ENCODE measurements around the gene GP1BA. TPM values are rescaled to one million over a fixed set of nuclear protein-coding genes. Genes with fewer than 3 reads are reported as not detected.

The GP1BA gene
- total RNA-seq, 1 donor from 2014 or later = not detected

DNA sequence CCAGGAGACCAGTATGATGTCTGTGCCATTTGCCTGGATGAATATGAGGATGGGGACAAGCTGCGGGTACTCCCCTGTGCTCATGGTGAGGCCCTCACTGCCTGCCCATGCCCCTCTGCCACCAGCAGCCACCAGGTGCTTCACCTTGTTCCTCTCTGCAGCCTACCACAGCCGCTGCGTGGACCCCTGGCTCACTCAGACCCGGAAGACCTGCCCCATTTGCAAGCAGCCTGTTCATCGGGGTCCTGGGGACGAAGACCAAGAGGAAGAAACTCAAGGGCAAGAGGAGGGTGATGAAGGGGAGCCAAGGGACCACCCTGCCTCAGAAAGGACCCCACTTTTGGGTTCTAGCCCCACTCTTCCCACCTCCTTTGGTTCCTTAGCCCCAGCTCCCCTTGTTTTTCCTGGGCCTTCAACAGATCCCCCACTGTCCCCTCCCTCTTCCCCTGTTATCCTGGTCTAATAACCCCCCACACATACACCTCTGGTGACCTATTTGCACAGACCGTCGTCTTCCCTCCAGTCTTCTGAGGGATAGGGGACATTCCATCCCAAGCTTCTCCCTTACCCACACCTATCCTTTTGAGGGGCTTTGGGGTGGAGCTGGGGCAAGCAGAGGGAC is 12.6 kb downstream of the GP1BA start:
- peaks cover 76% of the 10 kb centered on the region for H3K36me3 Mint-ChIP-seq (ENCODE audit: low read depth)
- no peaks in the 10 kb centered on the region for H3K27me3 Mint-ChIP-seq (ENCODE audit: low read depth)
- peak overlapping the region; percentile 92 for H3K27ac Mint-ChIP-seq
- DNase-seq (ENCODE audit: low spot score) = no peak
- intact Hi-C loops (cut with micrococcal nuclease) = loop anchor here (2.0 to 10.0 kb wide), 2 partner anchors 36 to 580 kb away; partner anchors contain the start of gene UBE2G1
- no peaks in the 10 kb centered on the region for H3K9me3 Mint-ChIP-seq
- H3K4me1 Mint-ChIP-seq (ENCODE audit: low read depth) = peaks cover 52% of the 10 kb centered on the region
- peak overlapping the region; percentile 100 for H3K4me3 Mint-ChIP-seq (ENCODE audit: low read depth)

DNA sequence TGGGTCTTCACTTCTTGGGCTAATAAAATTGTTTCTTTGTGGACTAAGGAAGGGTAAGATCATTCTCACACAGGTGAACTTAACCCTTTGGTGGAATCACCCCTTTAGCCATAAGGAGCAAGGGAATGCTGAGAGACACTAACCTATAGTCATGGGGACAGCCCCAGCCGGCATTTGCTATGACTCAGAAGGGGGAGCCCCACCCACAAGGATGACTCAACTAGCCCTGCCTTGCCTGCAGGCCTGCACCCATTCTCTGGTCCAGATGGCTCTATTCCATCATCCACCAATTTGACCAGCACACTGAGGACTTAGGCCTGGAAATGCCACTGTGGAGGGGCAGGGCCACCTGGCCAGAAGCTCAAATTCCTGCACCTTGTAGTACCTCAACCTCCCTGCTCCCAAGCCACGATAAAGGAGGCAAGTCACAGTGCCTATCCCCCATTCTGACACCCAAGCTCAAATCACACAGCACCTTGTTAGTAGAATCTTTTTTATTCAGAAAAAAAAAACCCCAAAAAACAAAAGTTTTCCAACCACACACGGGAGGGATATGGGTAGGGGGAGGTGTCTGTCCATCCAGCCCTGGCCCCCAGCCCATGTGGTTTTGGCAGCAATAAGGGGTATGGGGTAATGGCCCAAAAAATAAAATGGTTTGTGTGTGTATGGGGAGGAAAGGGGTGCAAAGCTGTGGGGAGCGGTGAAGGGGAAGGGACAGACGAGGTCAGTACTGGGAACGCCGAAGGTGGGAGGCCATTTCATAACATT is 13.3 kb downstream of the GP1BA start:
- H3K27ac Mint-ChIP-seq = peak overlapping the region; percentile 92
- peak; percentile 76 for DNase-seq (ENCODE audit: low spot score)
- no peaks in the 10 kb centered on the region for H3K27me3 Mint-ChIP-seq (ENCODE audit: low read depth)
- peak overlapping the region; percentile 100 for H3K4me3 Mint-ChIP-seq (ENCODE audit: low read depth)
- no peaks in the 10 kb centered on the region for H3K9me3 Mint-ChIP-seq
- intact Hi-C loops (cut with micrococcal nuclease) = loop anchor here (2.0 to 10.0 kb wide), 2 partner anchors 37 to 581 kb away; partner anchors contain the start of gene UBE2G1
- H3K4me1 Mint-ChIP-seq (ENCODE audit: low read depth) = peaks cover 52% of the 10 kb centered on the region
- peaks cover 72% of the 10 kb centered on the region for H3K36me3 Mint-ChIP-seq (ENCODE audit: low read depth)

DNA sequence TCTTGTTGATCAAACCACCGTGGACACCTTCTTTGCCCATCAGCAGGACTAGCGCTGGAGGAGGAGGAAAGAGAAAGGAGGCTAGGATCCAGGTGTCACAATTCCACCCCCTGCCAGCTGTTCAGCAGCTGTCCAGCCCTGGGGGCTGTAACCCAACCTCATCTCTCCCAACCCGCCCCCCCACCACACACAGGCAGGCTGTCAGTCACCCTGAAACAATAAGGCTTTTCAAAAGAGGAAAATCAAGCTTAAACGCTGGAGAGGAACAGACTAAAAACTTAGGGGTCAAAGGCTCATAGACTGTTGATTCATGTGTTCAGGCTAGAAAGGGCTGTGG is 13.8 kb downstream of the GP1BA start:
- H3K36me3 Mint-ChIP-seq (ENCODE audit: low read depth) = peaks cover 66% of the 10 kb centered on the region
- peaks cover 56% of the 10 kb centered on the region for H3K4me1 Mint-ChIP-seq (ENCODE audit: low read depth)
- intact Hi-C loops (cut with micrococcal nuclease) = loop anchor here (2.0 to 10.0 kb wide), 2 partner anchors 37 to 581 kb away; partner anchors contain the start of gene UBE2G1
- DNase-seq (ENCODE audit: low spot score) = no peak
- H3K9me3 Mint-ChIP-seq = no peaks in the 10 kb centered on the region
- H3K4me3 Mint-ChIP-seq (ENCODE audit: low read depth) = peak overlapping the region; percentile 100
- H3K27me3 Mint-ChIP-seq (ENCODE audit: low read depth) = no peaks in the 10 kb centered on the region
- peak overlapping the region; percentile 95 for H3K27ac Mint-ChIP-seq

- peaks cover 61% of the 10 kb centered on the region for H3K36me3 Mint-ChIP-seq (ENCODE audit: low read depth)
- DNase-seq (ENCODE audit: low spot score) = no peak
- intact Hi-C loops (cut with micrococcal nuclease) = loop anchor here (10.0 kb wide), 1 partner anchor 582 kb away; the partner anchor contains the start of gene UBE2G1
- H3K4me3 Mint-ChIP-seq (ENCODE audit: low read depth) = peak overlapping the region; percentile 100
- no peaks in the 10 kb centered on the region for H3K27me3 Mint-ChIP-seq (ENCODE audit: low read depth)
- H3K27ac Mint-ChIP-seq = peak overlapping the region; percentile 95
- no peaks in the 10 kb centered on the region for H3K9me3 Mint-ChIP-seq
- H3K4me1 Mint-ChIP-seq (ENCODE audit: low read depth) = peaks cover 56% of the 10 kb centered on the region
Measured at GRCh38 chr17:4946312-4946976, 14.4 kb downstream of the GP1BA start.

DNA sequence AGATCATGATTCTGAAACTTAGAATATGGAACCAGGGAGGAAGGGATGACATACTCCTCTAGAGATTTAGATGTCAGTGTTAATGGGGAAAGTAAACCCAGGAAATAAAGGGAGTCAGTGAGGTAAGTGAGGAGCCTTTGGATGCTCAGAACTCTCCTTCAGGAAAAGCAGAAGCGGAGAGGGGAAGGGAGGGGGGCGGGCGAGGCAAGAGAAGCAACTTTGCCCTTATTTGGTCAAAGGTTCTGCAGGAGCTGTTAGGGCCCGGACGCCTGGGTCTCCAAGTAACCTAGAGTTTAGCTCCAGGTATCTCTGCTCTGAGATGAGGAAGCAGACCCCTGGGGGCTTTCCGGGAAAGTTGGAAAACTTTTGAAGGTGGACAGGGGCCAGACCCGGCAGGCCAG is 14.9 kb downstream of the GP1BA start:
- intact Hi-C loops (cut with micrococcal nuclease) = loop anchor here (10.0 kb wide), 1 partner anchor 582 kb away; the partner anchor contains the start of gene UBE2G1
- DNase-seq (ENCODE audit: low spot score) = no peak
- Mint-ChIP-seq H3K4me1 (ENCODE audit: low read depth) (peaks cover 51% of the 10 kb centered on the region), H3K36me3 (ENCODE audit: low read depth) (peaks cover 55% of the 10 kb centered on the region), H3K4me3 (ENCODE audit: low read depth) (peak overlapping the region; percentile 100), H3K27me3 (ENCODE audit: low read depth) (no peaks in the 10 kb centered on the region), H3K27ac (peak overlapping the region; percentile 95), H3K9me3 (no peaks in the 10 kb centered on the region)

DNA sequence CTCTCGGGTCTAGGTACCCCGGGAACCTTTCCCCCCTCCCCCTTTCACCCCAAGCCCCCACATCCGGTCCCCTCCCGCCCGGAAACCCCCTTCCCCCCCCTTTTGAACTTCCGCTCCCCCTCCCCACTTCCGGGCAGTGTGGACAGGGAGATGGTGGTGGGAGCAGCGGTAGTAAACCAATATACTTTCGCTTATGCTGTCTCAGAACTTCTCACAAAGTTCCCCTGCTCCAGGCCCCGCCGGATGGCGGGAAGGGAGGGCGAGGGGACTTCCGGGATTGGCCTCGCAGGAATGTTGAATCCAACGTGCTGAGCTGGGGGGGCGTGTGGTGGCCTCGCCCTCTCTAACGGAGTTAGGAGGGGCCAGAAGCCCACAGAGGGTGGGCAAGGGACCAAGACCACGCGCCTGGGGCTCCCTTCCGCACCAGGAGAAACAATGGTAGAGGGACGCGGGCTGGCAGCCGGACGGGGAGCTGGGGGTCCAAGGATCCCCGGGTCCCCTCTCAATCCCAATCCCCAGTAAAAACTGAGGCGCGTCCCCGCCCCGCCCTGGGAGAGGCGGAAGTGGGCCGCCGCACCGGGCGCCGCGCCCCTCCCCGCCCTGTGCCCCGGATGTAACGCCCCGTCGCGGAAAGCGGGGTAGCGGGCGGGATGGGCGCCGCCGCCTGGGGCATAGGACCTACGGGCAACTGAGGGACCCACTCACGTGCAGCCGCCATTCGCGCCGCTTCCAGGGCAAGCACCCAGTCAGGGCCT is 15.5 kb downstream of the GP1BA start:
- no peaks in the 10 kb centered on the region for H3K27me3 Mint-ChIP-seq (ENCODE audit: low read depth)
- H3K27ac Mint-ChIP-seq = peak overlapping the region; percentile 95
- H3K36me3 Mint-ChIP-seq (ENCODE audit: low read depth) = peaks cover 50% of the 10 kb centered on the region

DNA sequence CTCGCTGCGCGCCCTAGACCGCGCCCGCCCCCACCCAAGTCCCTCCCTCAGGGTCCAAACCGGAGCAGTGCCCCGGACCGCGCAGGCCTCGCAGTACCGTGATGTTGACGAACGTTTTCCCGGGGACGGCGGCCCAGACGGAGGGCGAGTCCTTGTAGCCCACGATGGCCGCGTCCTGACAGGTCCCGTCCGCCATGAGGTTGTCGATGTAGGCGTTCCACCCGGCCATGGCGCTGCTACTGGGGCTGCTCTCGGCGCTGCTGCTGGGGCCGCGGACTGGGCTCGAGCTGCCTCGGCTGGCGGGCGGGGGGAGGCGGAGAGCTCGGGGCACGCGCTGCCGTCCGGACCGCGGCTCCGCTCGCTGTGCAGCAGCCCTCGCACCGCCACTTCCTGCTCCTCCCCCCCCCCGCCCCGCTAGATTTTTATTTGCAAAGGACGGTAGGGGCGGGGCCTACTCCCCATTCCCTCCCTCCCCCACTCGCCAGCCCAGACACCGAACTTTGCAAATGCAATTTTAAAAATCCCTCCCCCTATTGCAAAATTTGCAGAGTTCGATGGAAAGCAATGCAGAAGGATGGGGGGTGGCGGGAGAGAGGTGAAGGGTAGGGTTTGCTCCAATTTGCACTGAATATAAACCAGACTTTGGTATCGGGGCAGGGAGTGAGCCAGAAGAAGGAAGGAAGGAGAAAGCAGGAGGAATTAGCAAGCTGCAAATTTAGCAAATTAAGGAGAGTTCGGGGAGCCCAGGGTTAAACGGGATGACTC is 16.3 kb downstream of the GP1BA start, which contains the start of gene PFN1:
Gene PFN1 (minus strand): TSS at position 365 of the 765 bp plus-strand sequence. CDS start 136 bp downstream, at position 229.
- H3K4me1 Mint-ChIP-seq (ENCODE audit: low read depth) = peaks cover 40% of the 10 kb centered on the region
- peak within 1 kb of the TSS; percentile 100 for H3K4me3 Mint-ChIP-seq (ENCODE audit: low read depth)
- H3K27ac Mint-ChIP-seq = peak within 1 kb of the TSS; percentile 100
- H3K27me3 Mint-ChIP-seq (ENCODE audit: low read depth) = no peaks in the 10 kb centered on the region
- no peaks in the 10 kb centered on the region for H3K9me3 Mint-ChIP-seq
- peak; percentile 87 for DNase-seq (ENCODE audit: low spot score)
- H3K36me3 Mint-ChIP-seq (ENCODE audit: low read depth) = peaks cover 42% of the 10 kb centered on the region
- intact Hi-C loops (cut with micrococcal nuclease) = loop anchor here (1.0 to 10.0 kb wide), 4 partner anchors 8 to 584 kb away; partner anchors contain the start of genes ARRB2, RNF167, SLC25A11 and SPAG7

More for the DNA sequence above, 15.5 kb downstream of the GP1BA start:
- Mint-ChIP-seq H3K9me3 (no peaks in the 10 kb centered on the region), H3K4me3 (ENCODE audit: low read depth) (peak overlapping the region; percentile 100), H3K4me1 (ENCODE audit: low read depth) (peaks cover 45% of the 10 kb centered on the region)
- peak; percentile 69 for DNase-seq (ENCODE audit: low spot score)
- intact Hi-C loops (cut with micrococcal nuclease) = loop anchor here (1.0 to 10.0 kb wide), 4 partner anchors 7 to 583 kb away; partner anchors contain the start of genes ARRB2, RNF167, SLC25A11 and SPAG7

- H3K27ac Mint-ChIP-seq = peak overlapping the region; percentile 100
- H3K36me3 Mint-ChIP-seq (ENCODE audit: low read depth) = peaks cover 38% of the 10 kb centered on the region
- H3K27me3 Mint-ChIP-seq (ENCODE audit: low read depth) = no peaks in the 10 kb centered on the region
- no peaks in the 10 kb centered on the region for H3K9me3 Mint-ChIP-seq
- DNase-seq (ENCODE audit: low spot score) = no peak
- intact Hi-C loops (cut with micrococcal nuclease) = loop anchor here (1.0 to 10.0 kb wide), 4 partner anchors 9 to 584 kb away; partner anchors contain the start of genes ARRB2, RNF167, SLC25A11 and SPAG7
- H3K4me1 Mint-ChIP-seq (ENCODE audit: low read depth) = peaks cover 37% of the 10 kb centered on the region
- H3K4me3 Mint-ChIP-seq (ENCODE audit: low read depth) = peak overlapping the region; percentile 100
Measured at GRCh38 chr17:4948931-4949320, 16.8 kb downstream of the GP1BA start.

DNA sequence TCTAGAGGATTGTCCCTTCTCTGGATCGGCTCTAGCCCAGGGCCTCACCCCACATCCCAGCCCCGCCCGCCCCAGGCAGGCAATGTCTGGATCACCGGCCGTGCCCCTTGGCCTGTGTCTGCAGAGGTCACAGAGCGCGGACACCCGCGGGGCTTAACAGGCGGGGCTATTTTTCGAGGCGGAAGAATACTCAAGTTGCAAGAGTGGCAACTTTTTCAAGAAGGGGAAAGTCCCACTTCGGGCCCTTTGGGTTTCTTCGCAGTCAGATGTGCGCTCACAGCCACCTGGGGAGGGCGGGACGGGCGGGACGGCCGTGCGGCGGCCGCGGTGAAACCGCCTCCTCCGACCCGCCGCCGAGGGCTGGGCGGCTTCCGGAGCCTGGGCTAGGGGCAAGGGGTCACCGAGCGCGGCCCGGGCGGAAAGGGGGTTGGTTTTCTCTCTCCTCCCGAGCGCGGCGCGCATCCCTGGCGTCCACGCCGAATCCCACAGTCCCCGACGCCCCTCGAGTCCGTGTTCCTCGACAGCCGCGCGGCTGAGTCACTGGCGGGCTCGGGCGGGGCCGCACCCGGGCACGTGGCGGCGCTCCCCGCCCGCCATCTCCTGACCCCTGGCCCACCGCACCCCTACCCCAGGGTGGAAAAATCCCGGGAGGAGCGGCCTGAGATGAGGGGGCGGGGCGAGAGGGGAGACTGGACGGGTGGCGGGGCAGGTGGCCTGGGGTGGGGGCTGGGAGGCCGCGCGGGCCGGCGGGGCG is 17.4 kb downstream of the GP1BA start:
- no peaks in the 10 kb centered on the region for H3K27me3 Mint-ChIP-seq (ENCODE audit: low read depth)
- peaks cover 32% of the 10 kb centered on the region for H3K36me3 Mint-ChIP-seq (ENCODE audit: low read depth)
- peak overlapping the region; percentile 86 for H3K27ac Mint-ChIP-seq
- DNase-seq (ENCODE audit: low spot score) = peak; percentile 77
- H3K4me1 Mint-ChIP-seq (ENCODE audit: low read depth) = peaks cover 32% of the 10 kb centered on the region
- H3K9me3 Mint-ChIP-seq = no peaks in the 10 kb centered on the region
- intact Hi-C loops (cut with micrococcal nuclease) = loop anchor here (2.0 to 10.0 kb wide), 2 partner anchors 239 to 585 kb away; partner anchors contain the start of genes ARRB2 and UBE2G1
- H3K4me3 Mint-ChIP-seq (ENCODE audit: low read depth) = peak overlapping the region; percentile 79

GRCh38 chr17:4950075-4950745 is 18.1 kb downstream of the GP1BA start:
- peaks cover 25% of the 10 kb centered on the region for H3K4me1 Mint-ChIP-seq (ENCODE audit: low read depth)
- H3K36me3 Mint-ChIP-seq (ENCODE audit: low read depth) = peaks cover 25% of the 10 kb centered on the region
- H3K4me3 Mint-ChIP-seq (ENCODE audit: low read depth) = peak overlapping the region; percentile 88
- peak overlapping the region; percentile 94 for H3K27ac Mint-ChIP-seq
- DNase-seq (ENCODE audit: low spot score) = no peak
- intact Hi-C loops (cut with micrococcal nuclease) = no loop called here
- H3K27me3 Mint-ChIP-seq (ENCODE audit: low read depth) = no peaks in the 10 kb centered on the region
- no peaks in the 10 kb centered on the region for H3K9me3 Mint-ChIP-seq
